OCI-LY7 (cell line): ENCODE data around the gene BOD1. TPM values are rescaled to one million over a fixed set of nuclear protein-coding genes. Genes with fewer than 3 reads are reported as not detected.

ENCODE experiments used
- BruUV-seq: library from RNA; stranded (reverse); fragments of 400-500 nt; replicated peaks from 2 replicates; lab custom pipeline; 2021; lab: Mats Ljungman, UMichigan
- CTCF ChIA-PET: fragments of 300-600 bp; sonication (Branson Sonifier 250); formaldehyde crosslinking; loops from one replicate; lab custom pipeline; 2022; ENCODE audit warnings: antibody characterized with exemption; ENCODE audit not compliant: unreplicated experiment; lab: Charles Lee
- POLR2A ChIA-PET: fragments of 300-600 bp; sonication (Branson Sonifier 250); formaldehyde crosslinking; loops from one replicate; lab custom pipeline; 2022; ENCODE audit warnings: antibody characterized with exemption; lab: Charles Lee
- DNase-seq: peaks from one replicate; pipeline ENCODE4 v3.0.0-alpha.2; 2015; ENCODE audit warnings: low spot score
- H2AFZ ChIP-seq: fragments of 200-600 bp; sonication (generic), shearing (Covaris generic); 2 replicates; pipeline ENCODE4 v1.6.1; 2014; ENCODE audit warnings: mild to moderate bottlenecking, antibody characterized with exemption, low read length, moderate library complexity
- H3K27ac ChIP-seq: fragments of 200-600 bp; sonication (generic); 2 replicates; pipeline ENCODE4 v1.5.1; 2014; ENCODE audit warnings: mixed run types, low read depth, mild to moderate bottlenecking, moderate library complexity, low read length, inconsistent platforms; ENCODE audit not compliant: poor library complexity, severe bottlenecking
- H3K36me3 ChIP-seq: fragments of 200-600 bp; sonication (generic); 2 replicates; pipeline ENCODE4 v1.6.1; 2014; ENCODE audit warnings: mild to moderate bottlenecking, antibody characterized with exemption, low read length, moderate library complexity, mixed read lengths; ENCODE audit not compliant: insufficient read depth
- H3K4me1 ChIP-seq: fragments of 200-600 bp; sonication (generic); 2 replicates; pipeline ENCODE4 v1.5.1; 2014; ENCODE audit warnings: mild to moderate bottlenecking, low read length; ENCODE audit not compliant: insufficient read depth, poor library complexity, severe bottlenecking
- H3K4me2 ChIP-seq: fragments of 200-600 bp; sonication (generic); 2 replicates; pipeline ENCODE4 v1.6.1; 2014; ENCODE audit warnings: mild to moderate bottlenecking, low read length
- H3K4me3 ChIP-seq: fragments of 200-600 bp; sonication (generic); 2 replicates; pipeline ENCODE4 v1.5.1; 2014; ENCODE audit warnings: mild to moderate bottlenecking, low read depth, low read length; ENCODE audit not compliant: poor library complexity, severe bottlenecking
- H3K79me2 ChIP-seq: fragments of 200-600 bp; sonication (generic); 2 replicates; pipeline ENCODE4 v1.6.1; 2016; ENCODE audit warnings: low read depth, mild to moderate bottlenecking, low read length, moderate library complexity, mixed read lengths; ENCODE audit not compliant: insufficient read depth
- H3K9me2 ChIP-seq: fragments of 200-600 bp; sonication (generic); 2 replicates; pipeline ENCODE4 v1.6.1; 2016; ENCODE audit warnings: mild to moderate bottlenecking, low read length, mixed read lengths; ENCODE audit not compliant: insufficient read depth
- H3K9me3 ChIP-seq: fragments of 200-600 bp; sonication (generic); 2 replicates; pipeline ENCODE4 v1.6.1; 2014; ENCODE audit warnings: mild to moderate bottlenecking, mixed run types, low read length, mixed read lengths
- H4K20me1 ChIP-seq: fragments of 200-600 bp; sonication (generic); 2 replicates; pipeline ENCODE4 v1.6.1; 2014; ENCODE audit warnings: mild to moderate bottlenecking, antibody characterized with exemption, low read length, moderate library complexity, mixed read lengths; ENCODE audit not compliant: insufficient read depth
- CTCF ChIP-seq: fragments of 200-600 bp; sonication (generic); conservative IDR thresholded peaks from 2 replicates; pipeline ENCODE4 v1.5.1; 2014; ENCODE audit warnings: mild to moderate bottlenecking, antibody characterized with exemption, low read length, moderate library complexity, mixed read lengths
- EZH2phosphoT487 ChIP-seq: fragments of 200-600 bp; sonication (generic); IDR thresholded peaks from 2 replicates; pipeline ENCODE4 v1.6.1; 2018; ENCODE audit warnings: low read depth, borderline replicate concordance, mild to moderate bottlenecking, mixed run types, antibody characterized with exemption, low read length, moderate library complexity, mixed read lengths
- intact Hi-C: fragments of 100-400 bp; cut with micrococcal nuclease; formaldehyde crosslinking; loops from one replicate; pipeline ENCODE4 v1.10.0; 2022; ENCODE audit not compliant: unreplicated experiment
- total RNA-seq, 2 experiments: library from RNA; depleted of rRNA in 1 of 2; stranded (reverse); fragments of >200 nt in 1 of 2; shearing (Covaris generic) in 1 of 2; gene quantifications; 2 replicates each; pipeline ENCODE4 v1.2.3, GENCODE V29; 2014 to 2022

Gene BOD1
- total RNA-seq, 2 experiments from 2014 or later, result 38.8 to 54.3 TPM

- Histone ChIP-seq H2AFZ (no peak overlapping the region), H3K36me3 (no peaks in the 10 kb centered on the region), H3K27ac (no peak overlapping the region), H3K9me3 (no peaks in the 10 kb centered on the region), H3K79me2 (no peaks in the 10 kb centered on the region), H3K4me3 (no peak overlapping the region), H3K4me2 (no peak overlapping the region), H3K4me1 (peaks cover 9% of the 10 kb centered on the region), H3K9me2 (no peaks in the 10 kb centered on the region), H4K20me1 (no peaks in the 10 kb centered on the region)
- CTCF ChIA-PET, result no interaction called here
- TF ChIP-seq EZH2phosphoT487 (no peak), CTCF (no peak)
- intact Hi-C loops, result loop anchor here (5.0 kb wide), 1 partner anchor 382 kb away; no protein-coding TSS in a partner anchor
- no peak for DNase-seq
- POLR2A ChIA-PET, result interaction anchor here (0.9 kb wide), 1 partner anchor 13 kb away, joined by 3 read pairs; no protein-coding TSS in a partner anchor
- no TSS peak for BruUV-seq
Observed at GRCh38 chr5:173659423-173659822, 43.0 kb upstream of the BOD1 start.

DNA sequence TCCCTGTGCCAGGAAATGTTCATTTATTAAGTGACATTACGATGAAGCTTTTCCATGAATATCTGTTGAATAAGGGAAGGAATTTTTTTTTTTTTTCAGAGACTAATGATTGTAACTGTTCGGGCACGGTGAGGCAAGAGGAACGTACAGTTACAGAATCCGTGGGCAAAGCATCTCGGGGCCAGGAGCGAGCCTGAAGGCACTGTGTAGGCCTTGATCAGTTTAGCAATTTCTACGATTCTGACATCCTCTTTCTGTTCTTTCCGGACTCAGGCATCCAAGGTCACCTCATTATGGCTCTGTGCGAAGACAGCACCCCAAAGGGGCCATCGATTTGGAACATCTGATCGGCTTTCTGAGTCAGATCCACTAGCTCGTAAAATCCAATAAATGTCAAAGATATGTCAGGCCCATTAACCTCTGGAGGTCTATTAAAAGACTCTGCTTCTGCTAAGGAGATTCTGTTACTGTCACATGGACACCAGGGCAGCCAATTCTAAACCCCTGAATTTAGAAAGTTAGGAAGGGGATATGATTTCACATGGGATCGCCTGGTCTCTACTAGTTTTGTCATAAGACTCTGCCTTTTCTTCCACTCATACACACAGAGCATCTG lies 41.4 kb upstream of the BOD1 start:
- Histone ChIP-seq H3K4me2 (no peak overlapping the region), H4K20me1 (no peaks in the 10 kb centered on the region), H3K36me3 (no peaks in the 10 kb centered on the region; the same call in 1 of the 2 replicates), H3K9me3 (peaks cover 8% of the 10 kb centered on the region; the same call in 1 of the 2 replicates), H2AFZ (no peak overlapping the region), H3K4me3 (no peak overlapping the region), H3K27ac (no peak overlapping the region), H3K9me2 (no peaks in the 10 kb centered on the region), H3K4me1 (no peaks in the 10 kb centered on the region), H3K79me2 (no peaks in the 10 kb centered on the region)
- TF ChIP-seq CTCF (no peak), EZH2phosphoT487 (no peak)
- ChIA-PET CTCF (no interaction called here), POLR2A (interaction anchor here (0.7 to 1.9 kb wide), 3 partner anchors 12 to 296 kb away, joined by 3 to 8 read pairs (median 3); no protein-coding TSS in a partner anchor)
- no peak for DNase-seq
- BruUV-seq, result no TSS peak
- intact Hi-C loops, result loop anchor here (5.0 kb wide), 1 partner anchor 381 kb away; no protein-coding TSS in a partner anchor

- CTCF ChIA-PET, result no interaction called here
- H3K4me1 ChIP-seq, result no peaks in the 10 kb centered on the region
- no peaks in the 10 kb centered on the region for H3K9me2 ChIP-seq
- POLR2A ChIA-PET, result interaction anchor here (0.6 to 1.5 kb wide), 5 partner anchors 10 to 236 kb away, joined by 3 to 5 read pairs (median 4); no protein-coding TSS in a partner anchor
- H4K20me1 ChIP-seq, result no peaks in the 10 kb centered on the region
- no peaks in the 10 kb centered on the region for H3K79me2 ChIP-seq
- H2AFZ ChIP-seq, result no peak overlapping the region
- no peak for TF ChIP-seq EZH2phosphoT487
- no peak for TF ChIP-seq CTCF
- H3K4me2 ChIP-seq, result no peak overlapping the region
- no peak overlapping the region for H3K27ac ChIP-seq
- DNase-seq, result no peak
- H3K9me3 ChIP-seq, result peaks cover 14% of the 10 kb centered on the region; the same call in 1 of the 2 replicates
- H3K4me3 ChIP-seq, result no peak overlapping the region
- H3K36me3 ChIP-seq, result no peaks in the 10 kb centered on the region; the same call in 1 of the 2 replicates
- BruUV-seq, result no TSS peak
- intact Hi-C loops, result loop anchor here (5.0 kb wide), 1 partner anchor 378 kb away; no protein-coding TSS in a partner anchor
Observed at GRCh38 chr5:173655196-173655797, 38.8 kb upstream of the BOD1 start.
